ENCODE results near the gene LRPAP1.

The LRPAP1 gene

DNA sequence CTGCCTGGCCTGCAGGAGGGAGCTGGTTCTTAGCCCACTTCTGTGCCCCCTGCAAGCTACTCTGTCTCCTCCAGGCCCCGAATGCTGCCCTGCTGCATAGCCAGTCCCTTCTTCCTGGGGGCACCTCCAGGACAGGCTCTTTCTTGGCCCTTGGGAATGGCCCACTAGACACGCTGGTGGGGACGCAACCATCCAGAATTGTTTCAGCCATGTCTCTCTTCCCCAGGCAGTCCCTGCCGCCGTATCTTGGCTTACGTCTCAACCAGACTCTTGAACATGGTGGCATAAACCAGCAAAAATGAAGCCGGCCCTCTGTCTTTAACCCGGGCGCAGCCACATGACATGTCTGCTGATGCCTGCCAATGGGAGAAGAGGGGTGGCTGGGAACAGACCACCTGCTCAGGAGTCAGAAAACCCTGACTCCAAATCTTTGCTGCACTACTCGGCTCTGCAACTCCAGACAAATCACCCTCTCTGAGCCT lies 9.0 kb downstream of the LRPAP1 start:
- DNase-seq: no peak
- H3K36me3 ChIP-seq (replicated peaks): peaks cover 30% of the 10 kb centered on the region
- H3K4me3 ChIP-seq (ENCODE audit: low read depth, low read length): no peak overlapping the region
- H3K27ac ChIP-seq: no peak overlapping the region
- TF ChIP-seq CTCF (IDR thresholded peaks at IDR 0.05; ENCODE audit: low read depth, low read length, missing control alignments): no peak
- H3K27me3 ChIP-seq (replicated peaks): no peaks in the 10 kb centered on the region
- in situ Hi-C loops (cut with HindIII; ENCODE audit: low pct_ligation_motif_present, low sequenced_read_pairs): no loop called here

DNA sequence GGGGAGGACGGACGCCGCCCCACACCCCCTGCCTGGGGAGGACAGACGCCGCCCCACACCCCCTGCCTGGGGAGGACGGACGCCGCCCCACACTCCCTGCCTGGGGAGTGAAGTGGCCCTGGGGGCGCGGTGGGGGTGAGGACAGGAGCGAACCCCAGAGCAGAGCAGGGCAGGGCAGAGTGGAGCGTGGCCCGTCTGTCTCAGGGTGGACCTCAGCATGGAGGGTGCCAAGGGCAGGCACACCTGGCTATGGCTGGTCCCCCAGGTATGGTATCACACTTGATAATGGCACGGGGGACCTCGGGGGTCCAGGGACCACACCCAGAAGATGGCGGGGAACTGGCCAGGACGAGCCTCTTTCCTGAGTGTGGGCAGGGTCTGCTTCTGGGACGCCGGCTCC lies 9.6 kb downstream of the LRPAP1 start:
- DNase-seq: no peak
- H3K4me3 ChIP-seq (ENCODE audit: low read depth, low read length): no peak overlapping the region
- peaks cover 35% of the 10 kb centered on the region for H3K36me3 ChIP-seq (replicated peaks)
- no peaks in the 10 kb centered on the region for H3K27me3 ChIP-seq (replicated peaks)
- in situ Hi-C loops (cut with HindIII; ENCODE audit: low pct_ligation_motif_present, low sequenced_read_pairs): no loop called here
- no peak for TF ChIP-seq CTCF (IDR thresholded peaks at IDR 0.05; ENCODE audit: low read depth, low read length, missing control alignments)
- H3K27ac ChIP-seq: no peak overlapping the region

- Histone ChIP-seq H3K36me3 (replicated peaks) (peaks cover 39% of the 10 kb centered on the region), H3K4me3 (ENCODE audit: low read depth, low read length) (no peak overlapping the region), H3K27me3 (replicated peaks) (no peaks in the 10 kb centered on the region), H3K27ac (no peak overlapping the region)
- no peak for TF ChIP-seq CTCF (IDR thresholded peaks at IDR 0.05; ENCODE audit: low read depth, low read length, missing control alignments)
- in situ Hi-C loops (cut with HindIII; ENCODE audit: low pct_ligation_motif_present, low sequenced_read_pairs): no loop called here
- no peak for DNase-seq
These were observed 9.9 kb downstream of the LRPAP1 start for GRCh38 chr4:3522326-3522640.

- Histone ChIP-seq H3K27ac (no peak overlapping the region), H3K36me3 (replicated peaks) (peaks cover 44% of the 10 kb centered on the region), H3K4me3 (ENCODE audit: low read depth, low read length) (no peak overlapping the region), H3K27me3 (replicated peaks) (no peaks in the 10 kb centered on the region)
- TF ChIP-seq CTCF (IDR thresholded peaks at IDR 0.05; ENCODE audit: low read depth, low read length, missing control alignments): no peak
- DNase-seq: no peak
- in situ Hi-C loops (cut with HindIII; ENCODE audit: low pct_ligation_motif_present, low sequenced_read_pairs): no loop called here
These were observed 10.4 kb downstream of the LRPAP1 start for GRCh38 chr4:3521621-3522325.

GRCh38 chr4:3520796-3521600 lies 11.2 kb downstream of the LRPAP1 start:
- DNase-seq: no peak
- in situ Hi-C loops (cut with HindIII; ENCODE audit: low pct_ligation_motif_present, low sequenced_read_pairs): no loop called here
- peaks cover 48% of the 10 kb centered on the region for H3K36me3 ChIP-seq (replicated peaks)
- no peak for TF ChIP-seq CTCF (IDR thresholded peaks at IDR 0.05; ENCODE audit: low read depth, low read length, missing control alignments)
- H3K27me3 ChIP-seq (replicated peaks): no peaks in the 10 kb centered on the region
- H3K27ac ChIP-seq: no peak overlapping the region
- H3K4me3 ChIP-seq (ENCODE audit: low read depth, low read length): no peak overlapping the region
